D341Med (cell line): ENCODE measurements around the gene ZNF750.
"Not testable (repeated sequence)": the region's sequence is repeated elsewhere in the genome, so short reads cannot be mapped to it uniquely, and the experiment has no call there.

Experiments used
- DNase-seq: peaks from one replicate; pipeline ENCODE4 v3.0.0; 2012; ENCODE audit warnings: low spot score

The ZNF750 gene

GRCh38 chr17:82793974-82794630, 45.7 kb downstream of the ZNF750 start:
- no peak for DNase-seq

GRCh38 chr17:82791532-82791931, 48.3 kb downstream of the ZNF750 start:
- no peak for DNase-seq

GRCh38 chr17:82790391-82790790, 49.4 kb downstream of the ZNF750 start:
- no peak for DNase-seq

- DNase-seq: no peak
Measured at GRCh38 chr17:82789806-82790205, 50.0 kb downstream of the ZNF750 start.

GRCh38 chr17:82789051-82789592, 50.7 kb downstream of the ZNF750 start:
- DNase-seq: no peak

- DNase-seq: no peak
Measured at GRCh38 chr17:82788206-82789001, 51.4 kb downstream of the ZNF750 start.

GRCh38 chr17:82787081-82787848, 52.6 kb downstream of the ZNF750 start:
- DNase-seq: no peak

GRCh38 chr17:82786427-82786826, 53.4 kb downstream of the ZNF750 start:
- no peak for DNase-seq

GRCh38 chr17:82785581-82785980, 54.2 kb downstream of the ZNF750 start:
- DNase-seq: not testable (repeated sequence)

GRCh38 chr17:82783498-82783897, 56.3 kb downstream of the ZNF750 start:
- DNase-seq: no peak

- peak; percentile 35 for DNase-seq
Measured at GRCh38 chr17:82782657-82783207, 57.1 kb downstream of the ZNF750 start.

GRCh38 chr17:82781894-82782274, 57.9 kb downstream of the ZNF750 start:
- DNase-seq: peak; percentile 96

GRCh38 chr17:82780971-82781893, 58.6 kb downstream of the ZNF750 start:
- peak; percentile 44 for DNase-seq

GRCh38 chr17:82780195-82780594, 59.6 kb downstream of the ZNF750 start:
- no peak for DNase-seq

GRCh38 chr17:82779541-82779940, 60.3 kb downstream of the ZNF750 start:
- peak; percentile 29 for DNase-seq
